CD1c-positive myeloid dendritic cell (primary cell): Measurements from ENCODE around the gene ZC2HC1C.
A peak's percentile ranks its signal among the peaks of the same experiment; 100 is the strongest.
"Not testable (repeated sequence)": the region's sequence is repeated elsewhere in the genome, so short reads cannot be mapped to it uniquely, and the experiment has no call there.

Experiments
- DNase-seq: peaks from one replicate; pipeline ENCODE4 v3.0.0-alpha.2; 2016; ENCODE audit errors: extremely low spot score

ZC2HC1C gene

GRCh38 chr14:75091251-75091650 is 21.8 kb downstream of the ZC2HC1C start:
- DNase-seq, result no peak

GRCh38 chr14:75092698-75093097 is 23.3 kb downstream of the ZC2HC1C start:
- DNase-seq, result no peak

- DNase-seq, result no peak
Measured at GRCh38 chr14:75094896-75095295, 25.5 kb downstream of the ZC2HC1C start.

GRCh38 chr14:75095690-75096089 is 26.2 kb downstream of the ZC2HC1C start:
- no peak for DNase-seq

GRCh38 chr14:75096959-75097358 is 27.5 kb downstream of the ZC2HC1C start:
- no peak for DNase-seq

GRCh38 chr14:75098212-75098611 is 28.8 kb downstream of the ZC2HC1C start:
- no peak for DNase-seq

GRCh38 chr14:75098682-75099081 is 29.2 kb downstream of the ZC2HC1C start:
- no peak for DNase-seq

- DNase-seq, result no peak
Measured at GRCh38 chr14:75101491-75101890, 32.0 kb downstream of the ZC2HC1C start.

- DNase-seq, result no peak
Measured at GRCh38 chr14:75107186-75107585, 37.7 kb downstream of the ZC2HC1C start.

GRCh38 chr14:75109877-75110276 is 40.4 kb downstream of the ZC2HC1C start:
- no peak for DNase-seq

- DNase-seq, result no peak
Measured at GRCh38 chr14:75113932-75114539, 44.6 kb downstream of the ZC2HC1C start.

GRCh38 chr14:75119056-75119455 is 49.6 kb downstream of the ZC2HC1C start:
- DNase-seq, result no peak

- DNase-seq, result peak; percentile 84
Measured at GRCh38 chr14:75120541-75121291, 51.3 kb downstream of the ZC2HC1C start.

- DNase-seq, result no peak
Measured at GRCh38 chr14:75121552-75121951, 52.1 kb downstream of the ZC2HC1C start.

GRCh38 chr14:75123991-75124390 is 54.5 kb downstream of the ZC2HC1C start:
- DNase-seq, result peak; percentile 83

- peak; percentile 55 for DNase-seq
Measured at GRCh38 chr14:75125617-75126016, 56.2 kb downstream of the ZC2HC1C start.

- peak; percentile 51 for DNase-seq
Measured at GRCh38 chr14:75126121-75126544, 56.7 kb downstream of the ZC2HC1C start.

GRCh38 chr14:75126679-75127473 is 57.4 kb downstream of the ZC2HC1C start, which contains the start of gene NEK9:
Gene NEK9, minus strand, starts transcription at chr14:75127048. Its CDS starts 127 bp downstream, at chr14:75126921.
- DNase-seq, result peak; percentile 89

- not testable (repeated sequence) for DNase-seq
Measured at GRCh38 chr14:75127474-75127820, 58.0 kb downstream of the ZC2HC1C start.

GRCh38 chr14:75127903-75128595 is 58.6 kb downstream of the ZC2HC1C start:
- no peak for DNase-seq

- DNase-seq, result no peak
Measured at GRCh38 chr14:75128596-75128990, 59.2 kb downstream of the ZC2HC1C start.
